ENCODE results near the gene LINC00305.

Gene LINC00305

GRCh38 chr18:64091526-64091925 is 57.4 kb downstream of the LINC00305 start:
- H3K27me3 ChIP-seq (ENCODE audit: control insufficient read depth, insufficient read depth, low read length): no peaks in the 10 kb centered on the region
- no peaks in the 10 kb centered on the region for H3K9me3 ChIP-seq (ENCODE audit: control insufficient read depth, insufficient read depth, low read length)
- no peak overlapping the region for H3K27ac ChIP-seq (ENCODE audit: low read length)
- no peak overlapping the region for H3K4me3 ChIP-seq (ENCODE audit: low read length)
- DNase-seq (ENCODE audit: low read depth, low spot score): no peak
- no peaks in the 10 kb centered on the region for H3K36me3 ChIP-seq (ENCODE audit: control insufficient read depth, insufficient read depth, low read length)
- no peaks in the 10 kb centered on the region for H3K4me1 ChIP-seq (ENCODE audit: control insufficient read depth, insufficient read depth, low read length)

- H3K27ac ChIP-seq (ENCODE audit: low read length): no peak overlapping the region
- no CpG with 5 or more reads among the region's 2 CpGs for WGBS (ENCODE audit: insufficient coverage, insufficient read length)
Measured at GRCh38 chr18:64090876-64091275, 58.0 kb downstream of the LINC00305 start.

GRCh38 chr18:64083916-64084315 is 65.0 kb downstream of the LINC00305 start:
- no peaks in the 10 kb centered on the region for H3K27me3 ChIP-seq (ENCODE audit: control insufficient read depth, insufficient read depth, low read length)
- no peak overlapping the region for H3K27ac ChIP-seq (ENCODE audit: low read length)
- no peak overlapping the region for H3K4me3 ChIP-seq (ENCODE audit: low read length)
- H3K9me3 ChIP-seq (ENCODE audit: control insufficient read depth, insufficient read depth, low read length): no peaks in the 10 kb centered on the region
- H3K36me3 ChIP-seq (ENCODE audit: control insufficient read depth, insufficient read depth, low read length): no peaks in the 10 kb centered on the region
- DNase-seq (ENCODE audit: low read depth, low spot score): no peak
- WGBS (ENCODE audit: insufficient coverage, insufficient read length): no CpG with 5 or more reads among the region's 1 CpG
- peaks cover 2% of the 10 kb centered on the region; the same call in 1 of the 2 replicates for H3K4me1 ChIP-seq (ENCODE audit: control insufficient read depth, insufficient read depth, low read length)

More at GRCh38 chr18:64090876-64091275, 58.0 kb downstream of the LINC00305 start:
- Histone ChIP-seq H3K9me3 (ENCODE audit: control insufficient read depth, insufficient read depth, low read length) (no peaks in the 10 kb centered on the region), H3K4me1 (ENCODE audit: control insufficient read depth, insufficient read depth, low read length) (no peaks in the 10 kb centered on the region), H3K4me3 (ENCODE audit: low read length) (no peak overlapping the region), H3K36me3 (ENCODE audit: control insufficient read depth, insufficient read depth, low read length) (no peaks in the 10 kb centered on the region), H3K27me3 (ENCODE audit: control insufficient read depth, insufficient read depth, low read length) (no peaks in the 10 kb centered on the region)
- DNase-seq (ENCODE audit: low read depth, low spot score): no peak

GRCh38 chr18:64082513-64082912 is 66.4 kb downstream of the LINC00305 start:
- H3K36me3 ChIP-seq (ENCODE audit: control insufficient read depth, insufficient read depth, low read length): no peaks in the 10 kb centered on the region
- no peaks in the 10 kb centered on the region for H3K27me3 ChIP-seq (ENCODE audit: control insufficient read depth, insufficient read depth, low read length)
- no peaks in the 10 kb centered on the region for H3K9me3 ChIP-seq (ENCODE audit: control insufficient read depth, insufficient read depth, low read length)
- H3K27ac ChIP-seq (ENCODE audit: low read length): no peak overlapping the region
- H3K4me1 ChIP-seq (ENCODE audit: control insufficient read depth, insufficient read depth, low read length): peaks cover 2% of the 10 kb centered on the region; the same call in 1 of the 2 replicates
- DNase-seq (ENCODE audit: low read depth, low spot score): no peak
- H3K4me3 ChIP-seq (ENCODE audit: low read length): no peak overlapping the region

- no peak for DNase-seq (ENCODE audit: low read depth, low spot score)
- Histone ChIP-seq H3K27ac (ENCODE audit: low read length) (no peak overlapping the region), H3K9me3 (ENCODE audit: control insufficient read depth, insufficient read depth, low read length) (no peaks in the 10 kb centered on the region), H3K4me3 (ENCODE audit: low read length) (no peak overlapping the region), H3K36me3 (ENCODE audit: control insufficient read depth, insufficient read depth, low read length) (no peaks in the 10 kb centered on the region), H3K27me3 (ENCODE audit: control insufficient read depth, insufficient read depth, low read length) (no peaks in the 10 kb centered on the region), H3K4me1 (ENCODE audit: control insufficient read depth, insufficient read depth, low read length) (peaks cover 2% of the 10 kb centered on the region; the same call in 1 of the 2 replicates)
- WGBS (ENCODE audit: insufficient coverage, insufficient read length): no CpG with 5 or more reads among the region's 1 CpG
Measured at GRCh38 chr18:64082054-64082453, 66.8 kb downstream of the LINC00305 start.

GRCh38 chr18:64073971-64074370 is 74.9 kb downstream of the LINC00305 start:
- H3K9me3 ChIP-seq (ENCODE audit: control insufficient read depth, insufficient read depth, low read length): no peaks in the 10 kb centered on the region
- H3K4me1 ChIP-seq (ENCODE audit: control insufficient read depth, insufficient read depth, low read length): no peaks in the 10 kb centered on the region; the same call in 1 of the 2 replicates
- H3K4me3 ChIP-seq (ENCODE audit: low read length): no peak overlapping the region
- no CpG with 5 or more reads among the region's 4 CpGs for WGBS (ENCODE audit: insufficient coverage, insufficient read length)
- no peak overlapping the region for H3K27ac ChIP-seq (ENCODE audit: low read length)
- no peak for DNase-seq (ENCODE audit: low read depth, low spot score)
- H3K36me3 ChIP-seq (ENCODE audit: control insufficient read depth, insufficient read depth, low read length): no peaks in the 10 kb centered on the region
- H3K27me3 ChIP-seq (ENCODE audit: control insufficient read depth, insufficient read depth, low read length): peaks cover 1% of the 10 kb centered on the region; the same call in 1 of the 2 replicates

- no peak for DNase-seq (ENCODE audit: low read depth, low spot score)
- Histone ChIP-seq H3K36me3 (ENCODE audit: control insufficient read depth, insufficient read depth, low read length) (no peaks in the 10 kb centered on the region), H3K9me3 (ENCODE audit: control insufficient read depth, insufficient read depth, low read length) (no peaks in the 10 kb centered on the region), H3K4me1 (ENCODE audit: control insufficient read depth, insufficient read depth, low read length) (no peaks in the 10 kb centered on the region), H3K27ac (ENCODE audit: low read length) (no peak overlapping the region), H3K27me3 (ENCODE audit: control insufficient read depth, insufficient read depth, low read length) (peaks cover 8% of the 10 kb centered on the region), H3K4me3 (ENCODE audit: low read length) (no peak overlapping the region)
- WGBS (ENCODE audit: insufficient coverage, insufficient read length): no CpG with 5 or more reads among the region's 3 CpGs
Measured at GRCh38 chr18:64055019-64055418, 93.9 kb downstream of the LINC00305 start.

- H3K27me3 ChIP-seq (ENCODE audit: control insufficient read depth, insufficient read depth, low read length): peaks cover 8% of the 10 kb centered on the region
- H3K4me1 ChIP-seq (ENCODE audit: control insufficient read depth, insufficient read depth, low read length): no peaks in the 10 kb centered on the region
- H3K27ac ChIP-seq (ENCODE audit: low read length): no peak overlapping the region
- no peaks in the 10 kb centered on the region for H3K9me3 ChIP-seq (ENCODE audit: control insufficient read depth, insufficient read depth, low read length)
- no CpG with 5 or more reads among the region's 1 CpG for WGBS (ENCODE audit: insufficient coverage, insufficient read length)
- no peak overlapping the region for H3K4me3 ChIP-seq (ENCODE audit: low read length)
- DNase-seq (ENCODE audit: low read depth, low spot score): no peak
- no peaks in the 10 kb centered on the region for H3K36me3 ChIP-seq (ENCODE audit: control insufficient read depth, insufficient read depth, low read length)
Measured at GRCh38 chr18:64053246-64053645, 95.6 kb downstream of the LINC00305 start.

- peaks cover 8% of the 10 kb centered on the region for H3K27me3 ChIP-seq (ENCODE audit: control insufficient read depth, insufficient read depth, low read length)
- WGBS (ENCODE audit: insufficient coverage, insufficient read length): no CpG with 5 or more reads among the region's 2 CpGs
- H3K36me3 ChIP-seq (ENCODE audit: control insufficient read depth, insufficient read depth, low read length): no peaks in the 10 kb centered on the region
- DNase-seq (ENCODE audit: low read depth, low spot score): no peak
- H3K4me3 ChIP-seq (ENCODE audit: low read length): no peak overlapping the region
- H3K9me3 ChIP-seq (ENCODE audit: control insufficient read depth, insufficient read depth, low read length): no peaks in the 10 kb centered on the region
- H3K4me1 ChIP-seq (ENCODE audit: control insufficient read depth, insufficient read depth, low read length): no peaks in the 10 kb centered on the region
- H3K27ac ChIP-seq (ENCODE audit: low read length): no peak overlapping the region
Measured at GRCh38 chr18:64052772-64053171, 96.1 kb downstream of the LINC00305 start.

GRCh38 chr18:64044616-64045015 is 104.3 kb downstream of the LINC00305 start:
- DNase-seq (ENCODE audit: low read depth, low spot score): no peak
- Histone ChIP-seq H3K4me3 (ENCODE audit: low read length) (no peak overlapping the region), H3K9me3 (ENCODE audit: control insufficient read depth, insufficient read depth, low read length) (peaks cover 1% of the 10 kb centered on the region; the same call in 1 of the 2 replicates), H3K27ac (ENCODE audit: low read length) (no peak overlapping the region), H3K27me3 (ENCODE audit: control insufficient read depth, insufficient read depth, low read length) (no peaks in the 10 kb centered on the region), H3K36me3 (ENCODE audit: control insufficient read depth, insufficient read depth, low read length) (no peaks in the 10 kb centered on the region), H3K4me1 (ENCODE audit: control insufficient read depth, insufficient read depth, low read length) (no peaks in the 10 kb centered on the region)
- WGBS (ENCODE audit: insufficient coverage, insufficient read length): no CpG with 5 or more reads among the region's 5 CpGs

- H3K9me3 ChIP-seq (ENCODE audit: control insufficient read depth, insufficient read depth, low read length): peaks cover 1% of the 10 kb centered on the region; the same call in 1 of the 2 replicates
- no peaks in the 10 kb centered on the region for H3K36me3 ChIP-seq (ENCODE audit: control insufficient read depth, insufficient read depth, low read length)
- DNase-seq (ENCODE audit: low read depth, low spot score): no peak
- WGBS (ENCODE audit: insufficient coverage, insufficient read length): no CpG with 5 or more reads among the region's 24 CpGs
- no peaks in the 10 kb centered on the region for H3K4me1 ChIP-seq (ENCODE audit: control insufficient read depth, insufficient read depth, low read length)
- no peak overlapping the region for H3K27ac ChIP-seq (ENCODE audit: low read length)
- no peak overlapping the region for H3K4me3 ChIP-seq (ENCODE audit: low read length)
- no peaks in the 10 kb centered on the region for H3K27me3 ChIP-seq (ENCODE audit: control insufficient read depth, insufficient read depth, low read length)
Measured at GRCh38 chr18:64042728-64043358, 106.0 kb downstream of the LINC00305 start.

Measured in iPS DF 6.9 (cell line).